OCI-M1 (cell line): ENCODE results near the gene PIAS1.
"Not testable (repeated sequence)": the region's sequence is repeated elsewhere in the genome, so short reads cannot be mapped to it uniquely, and the experiment has no call there.

ENCODE experiments used
- DNase-seq: peaks from one replicate; lab custom pipeline; 2025; lab: John Stamatoyannopoulos, UW

PIAS1 gene

DNA sequence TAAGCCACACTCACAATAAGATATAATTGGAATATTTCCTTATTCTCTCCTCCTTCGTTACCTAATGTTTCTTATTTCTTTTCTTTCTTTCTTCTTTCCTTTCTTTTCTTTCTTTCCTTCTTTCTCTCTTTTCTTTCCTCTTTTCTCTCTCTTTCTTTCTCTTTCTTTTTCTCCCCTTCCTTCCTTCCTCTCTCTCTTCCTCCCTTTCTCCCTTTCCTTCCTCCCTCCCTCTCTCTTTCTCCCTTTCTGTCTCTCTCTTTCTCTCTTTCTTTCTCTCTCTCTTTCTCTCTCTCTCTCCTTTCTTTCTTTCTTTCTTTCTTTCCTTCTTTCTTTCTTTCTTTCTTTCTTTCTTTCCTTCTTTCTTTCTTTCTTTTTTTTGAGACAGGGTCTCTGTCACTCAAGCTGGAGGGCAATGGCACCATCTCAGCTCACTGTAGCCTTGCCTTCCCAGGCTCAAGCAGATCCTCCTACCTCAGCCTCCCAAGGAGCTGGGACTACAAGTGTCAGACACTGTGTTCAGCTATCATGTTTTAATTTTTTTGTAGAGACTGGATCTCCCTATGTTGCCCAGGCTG lies 19.3 kb upstream of the PIAS1 start:
- DNase-seq = no peak

DNA sequence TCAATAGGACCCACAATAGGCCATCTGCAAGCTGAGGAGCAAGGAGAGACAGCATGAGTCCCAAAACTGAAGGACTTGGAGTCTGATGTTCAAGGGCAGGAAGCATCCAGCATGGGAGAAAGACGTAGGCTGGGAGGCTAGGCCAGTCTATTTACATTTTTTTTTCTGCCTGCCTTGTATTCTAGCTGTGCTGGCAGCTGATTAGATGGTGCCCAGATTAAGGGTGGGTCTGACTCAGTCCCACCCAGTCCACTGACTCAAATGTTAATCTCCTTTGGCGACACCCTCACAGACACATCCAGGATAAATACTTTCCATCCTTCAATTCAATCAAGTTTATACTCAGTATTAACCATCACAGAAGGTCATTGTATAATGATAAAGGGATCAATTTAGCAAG lies 15.9 kb upstream of the PIAS1 start:
- DNase-seq = no peak

DNA sequence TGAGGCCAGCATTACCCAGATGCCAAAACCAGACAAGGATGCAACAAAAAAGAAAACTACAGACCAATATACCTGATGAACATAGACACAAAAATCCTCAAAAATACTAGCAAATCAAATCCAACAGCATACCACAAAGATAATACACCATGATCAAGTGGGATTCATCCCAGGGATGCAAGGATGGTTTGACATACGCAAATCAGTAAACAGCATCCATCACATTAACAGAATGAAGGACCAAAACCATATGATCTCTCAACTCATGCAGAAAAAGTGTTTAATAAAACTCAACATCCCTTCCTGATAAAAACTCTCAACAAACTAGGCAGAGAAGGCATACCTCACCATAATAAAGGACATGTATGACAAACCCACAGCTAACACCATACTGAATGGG lies 14.0 kb upstream of the PIAS1 start:
- DNase-seq = no peak

- no peak for DNase-seq
These were observed 11.8 kb upstream of the PIAS1 start for GRCh38 chr15:68042156-68042854.

DNA sequence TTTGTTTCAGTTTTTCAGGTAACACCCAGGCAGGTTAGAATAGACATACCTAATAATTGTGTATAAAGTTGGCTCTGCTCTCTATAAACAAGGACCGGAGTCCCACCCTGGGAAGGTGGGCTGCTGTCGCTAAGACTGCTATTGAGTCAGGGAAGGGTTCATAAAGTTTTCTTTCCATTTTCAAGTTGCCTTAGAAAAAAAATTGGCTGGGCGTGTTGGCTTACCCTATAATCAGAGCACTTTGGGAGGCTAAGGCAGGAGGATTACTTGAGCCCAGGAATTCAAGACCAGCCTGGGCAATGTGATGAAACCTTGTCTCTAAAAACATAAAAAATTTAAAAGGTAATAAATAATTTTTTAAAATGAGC lies 11.3 kb upstream of the PIAS1 start:
- no peak for DNase-seq

GRCh38 chr15:68045289-68046265 lies 8.5 kb upstream of the PIAS1 start:
- DNase-seq = no peak

GRCh38 chr15:68047826-68048225 lies 6.3 kb upstream of the PIAS1 start:
- DNase-seq = no peak

DNA sequence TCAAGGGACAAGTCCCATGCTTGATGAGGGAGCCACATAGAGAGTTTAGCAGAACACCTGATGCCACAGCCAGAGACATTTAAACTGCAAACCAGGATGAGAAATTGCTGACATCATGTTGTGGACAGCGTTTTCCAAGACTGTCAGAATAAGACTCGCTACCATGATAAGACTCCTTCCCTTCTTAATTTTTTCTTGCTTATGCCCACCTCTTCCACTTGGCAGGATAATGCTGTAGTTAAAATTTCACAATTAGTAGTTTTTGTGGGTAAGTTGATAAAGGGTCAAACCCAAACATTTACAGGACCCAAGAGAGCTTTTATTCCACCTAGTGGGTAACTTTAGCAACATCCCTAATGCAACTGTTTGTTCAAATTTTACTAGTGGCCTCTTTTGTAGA lies 3.0 kb upstream of the PIAS1 start:
- DNase-seq = peak; percentile 53

DNA sequence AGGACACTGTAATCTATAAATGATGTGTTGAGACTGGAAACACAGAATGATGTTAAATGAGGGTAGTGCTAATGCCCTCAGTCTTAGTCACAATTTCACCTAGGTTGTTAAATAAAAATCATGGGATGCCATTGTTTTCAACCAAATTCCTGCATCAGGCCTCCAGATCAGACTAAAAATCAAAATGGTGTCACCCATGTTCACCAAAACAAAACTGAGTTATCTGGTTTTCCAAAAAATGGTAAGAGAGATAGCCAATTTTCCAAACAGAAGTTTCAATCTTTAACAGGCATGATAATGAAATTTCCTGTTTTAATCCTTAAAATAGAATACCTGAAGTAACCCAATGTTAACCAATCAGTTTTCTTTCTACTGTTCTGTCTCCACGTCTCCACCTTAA lies 2.2 kb upstream of the PIAS1 start:
- no peak for DNase-seq

- DNase-seq = no peak
These were observed 1.7 kb upstream of the PIAS1 start for GRCh38 chr15:68052431-68052830.

DNA sequence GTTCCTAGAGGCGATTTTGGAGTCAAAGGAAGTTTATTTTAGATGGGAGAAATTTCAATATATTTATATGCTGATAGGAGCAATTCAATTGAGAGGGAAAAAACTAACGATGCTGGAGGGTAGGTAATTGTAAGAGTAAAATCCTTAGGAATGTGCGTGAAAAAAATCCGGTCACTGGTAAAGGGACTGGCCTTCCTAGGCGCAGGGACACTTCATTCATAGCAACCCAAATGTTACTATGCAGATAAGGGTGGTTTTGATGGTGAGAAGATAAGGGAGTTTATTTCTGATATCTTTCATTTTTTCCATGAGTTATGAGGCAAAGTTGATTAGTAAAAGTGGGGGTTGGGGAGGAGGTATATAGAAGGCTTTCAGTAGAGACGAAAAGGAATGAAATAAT lies 1.1 kb upstream of the PIAS1 start:
- DNase-seq = no peak

DNA sequence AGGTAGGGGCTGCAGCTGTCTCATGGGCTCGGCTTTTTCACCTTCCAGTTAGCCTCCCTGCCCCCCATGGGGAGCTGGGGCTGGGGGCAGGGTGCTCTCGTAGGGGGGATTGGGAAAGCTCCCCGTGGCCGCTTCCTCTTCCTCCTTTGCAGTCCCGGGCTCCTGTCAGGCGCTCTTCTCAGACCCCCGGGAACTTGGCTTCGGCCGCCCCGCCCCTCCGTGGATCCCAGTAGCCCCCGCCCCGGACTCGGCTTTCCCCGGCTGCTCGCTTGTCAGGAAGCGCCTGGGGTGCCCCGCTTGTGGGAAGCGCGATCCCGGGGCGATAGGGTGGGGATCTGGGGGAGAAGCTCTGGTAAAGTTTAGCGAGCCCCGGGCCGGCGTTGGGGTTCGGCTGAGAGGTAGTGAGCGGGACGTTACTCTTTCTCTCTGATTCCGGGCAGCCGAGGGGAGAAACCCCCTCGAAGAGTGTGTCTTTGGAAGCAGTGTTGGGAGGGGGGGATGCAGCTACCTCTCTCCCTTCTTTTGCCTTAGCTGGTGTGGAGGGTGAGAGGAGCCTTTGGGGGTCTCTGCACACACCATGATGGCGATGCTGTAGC lies 611 bp downstream of the PIAS1 start:
- peak; percentile 71 for DNase-seq

- DNase-seq = peak; percentile 46
These were observed 1.1 kb downstream of the PIAS1 start for GRCh38 chr15:68055224-68055705.

DNA sequence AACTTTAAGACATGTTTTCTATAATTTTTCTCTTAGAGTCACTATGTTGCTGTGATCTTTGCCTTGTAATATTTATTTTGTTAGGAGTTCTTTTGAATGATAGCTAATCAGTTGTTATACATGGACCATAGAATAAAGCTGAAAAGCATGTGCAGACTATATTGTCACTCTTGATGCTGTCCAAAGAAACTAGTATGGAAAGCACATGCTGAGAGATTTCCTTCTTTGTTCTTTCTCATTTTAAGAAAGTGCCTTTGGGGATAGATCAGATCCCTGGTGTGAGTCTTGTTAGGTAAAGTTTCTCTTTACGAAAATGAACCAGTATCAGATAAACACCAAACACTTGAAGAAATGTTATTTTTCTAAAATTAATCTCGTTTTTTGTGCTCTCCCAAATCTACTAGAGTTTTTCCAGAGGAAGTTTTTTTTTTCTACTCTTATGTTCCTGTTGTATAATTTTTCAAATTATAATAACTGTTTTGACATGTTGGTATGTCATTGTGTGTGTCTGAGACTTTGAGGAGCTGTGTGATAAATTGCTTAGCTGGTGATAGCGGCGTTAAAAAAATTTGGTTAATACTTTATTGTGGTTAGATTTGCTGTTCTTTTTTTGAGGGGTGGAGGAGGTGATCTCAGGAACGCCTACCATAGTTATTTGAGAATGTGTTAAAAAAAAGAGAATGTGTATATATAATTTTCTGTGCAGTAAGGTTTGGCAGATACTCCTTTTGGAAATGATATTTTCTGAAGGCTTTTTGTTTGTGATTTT lies 2.2 kb downstream of the PIAS1 start:
- DNase-seq = peak; percentile 41

DNA sequence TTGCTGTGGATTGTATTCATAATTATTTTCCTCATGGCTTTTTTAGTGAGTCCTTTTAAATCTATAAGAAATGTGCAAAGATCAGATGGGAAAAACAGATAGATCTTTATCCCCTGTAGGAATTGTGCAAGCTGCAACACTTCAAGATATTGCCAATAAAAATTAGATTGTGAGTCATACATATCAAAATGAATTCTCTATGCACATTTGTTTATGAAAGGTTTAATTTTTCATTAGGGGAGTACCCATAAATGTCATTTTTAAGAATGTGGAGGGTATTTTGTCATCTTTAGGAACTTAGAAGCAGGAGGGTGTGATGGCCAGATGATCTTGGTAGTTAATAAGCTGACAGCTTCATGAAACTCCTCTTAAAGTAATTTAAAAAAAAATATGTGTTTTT lies 2.9 kb downstream of the PIAS1 start:
- no peak for DNase-seq

GRCh38 chr15:68057758-68058157 lies 3.6 kb downstream of the PIAS1 start:
- no peak for DNase-seq

GRCh38 chr15:68058970-68059369 lies 4.9 kb downstream of the PIAS1 start:
- DNase-seq = not testable (repeated sequence)

- no peak for DNase-seq
These were observed 5.5 kb downstream of the PIAS1 start for GRCh38 chr15:68059630-68060029.

- no peak for DNase-seq
These were observed 7.1 kb downstream of the PIAS1 start for GRCh38 chr15:68061171-68061570.

DNA sequence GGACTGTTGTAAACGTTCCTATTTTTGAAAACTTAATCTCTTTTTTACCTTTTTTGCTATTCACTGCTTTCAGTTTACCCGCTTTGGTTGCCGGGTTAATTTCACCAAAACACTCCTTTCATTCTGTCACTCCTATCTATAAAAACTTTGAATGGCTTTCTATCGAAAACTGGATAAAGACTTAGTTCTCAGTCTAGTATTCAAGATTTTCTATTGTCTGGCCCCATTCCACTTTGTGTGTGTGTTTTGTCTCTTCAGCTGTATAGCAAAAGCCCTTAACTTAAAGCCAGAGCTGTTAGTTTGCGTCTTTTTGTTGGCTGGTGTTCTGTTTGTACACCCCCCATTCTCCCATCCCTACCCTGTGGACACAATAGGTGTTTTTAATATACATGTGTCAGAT lies 7.5 kb downstream of the PIAS1 start:
- no peak for DNase-seq

DNA sequence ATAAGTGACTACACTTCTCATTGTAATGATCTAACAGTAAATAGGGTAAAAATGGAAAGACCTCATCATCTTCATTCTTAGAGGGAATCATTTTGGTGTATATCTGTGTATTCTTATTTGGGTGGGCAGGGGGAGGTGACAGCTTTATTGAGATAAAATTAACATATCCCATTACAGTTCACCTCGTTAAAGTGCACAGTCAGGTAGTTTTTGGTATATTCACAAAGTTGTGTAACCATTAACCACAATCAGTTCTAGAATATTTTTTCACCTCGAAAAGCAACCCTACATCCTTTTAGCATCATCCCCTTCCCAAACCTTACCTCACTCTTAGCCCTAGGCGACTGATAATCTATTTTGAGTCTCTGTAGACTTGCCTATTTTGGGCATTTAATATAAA lies 8.1 kb downstream of the PIAS1 start:
- no peak for DNase-seq
